ENCODE data around the gene HSPG2.

Gene HSPG2

GRCh38 chr1:21878009-21878773 lies 58.9 kb downstream of the HSPG2 start:
- no peak for DNase-seq

GRCh38 chr1:21876267-21876666 lies 60.8 kb downstream of the HSPG2 start:
- DNase-seq: no peak

GRCh38 chr1:21875621-21876063 lies 61.5 kb downstream of the HSPG2 start:
- no peak for DNase-seq

- DNase-seq: no peak
These were observed 62.1 kb downstream of the HSPG2 start for GRCh38 chr1:21874778-21875547.

GRCh38 chr1:21874328-21874727 lies 62.8 kb downstream of the HSPG2 start:
- DNase-seq: no peak

GRCh38 chr1:21873761-21874160 lies 63.3 kb downstream of the HSPG2 start:
- DNase-seq: no peak

- DNase-seq: no peak
These were observed 63.9 kb downstream of the HSPG2 start for GRCh38 chr1:21873174-21873573.

- no peak for DNase-seq
These were observed 64.5 kb downstream of the HSPG2 start for GRCh38 chr1:21872445-21873079.

- no peak for DNase-seq
These were observed 65.2 kb downstream of the HSPG2 start for GRCh38 chr1:21871943-21872342.

- DNase-seq: no peak
These were observed 66.5 kb downstream of the HSPG2 start for GRCh38 chr1:21870611-21871010.

- no peak for DNase-seq
These were observed 67.4 kb downstream of the HSPG2 start for GRCh38 chr1:21869620-21870121.

GRCh38 chr1:21868941-21869454 lies 68.1 kb downstream of the HSPG2 start:
- DNase-seq: no peak

- DNase-seq: no peak
These were observed 68.6 kb downstream of the HSPG2 start for GRCh38 chr1:21868482-21868881.

GRCh38 chr1:21867451-21867996 lies 69.6 kb downstream of the HSPG2 start:
- DNase-seq: no peak

- no peak for DNase-seq
These were observed 70.4 kb downstream of the HSPG2 start for GRCh38 chr1:21866707-21867043.

- DNase-seq: no peak
These were observed 71.0 kb downstream of the HSPG2 start for GRCh38 chr1:21865943-21866706.

- DNase-seq: no peak
These were observed 71.5 kb downstream of the HSPG2 start for GRCh38 chr1:21865609-21865942.

GRCh38 chr1:21864730-21865129 lies 72.4 kb downstream of the HSPG2 start:
- no peak for DNase-seq

GRCh38 chr1:21863981-21864380 lies 73.1 kb downstream of the HSPG2 start:
- no peak for DNase-seq

- no peak for DNase-seq
These were observed 75.3 kb downstream of the HSPG2 start for GRCh38 chr1:21861602-21862429.

GRCh38 chr1:21860971-21861370 lies 76.1 kb downstream of the HSPG2 start:
- no peak for DNase-seq

Measured in CD4-positive, alpha-beta T cell treated with Interleukin-17A for 4 hours (primary cell).